WTC11 (cell line): ENCODE measurements around the gene ARMH2. TPM values are rescaled to one million over a fixed set of nuclear protein-coding genes. Genes with fewer than 3 reads are reported as not detected.

ENCODE experiments used
- ATAC-seq: fragments of 200-7000 bp; cut with Tn5 transposase; 2 replicates; pipeline ENCODE4 v1.10.0; 2021; ENCODE audit warnings: mild to moderate bottlenecking, moderate library complexity
- CTCF ChIA-PET: fragments of 300-600 bp; sonication (Branson Sonifier 250); formaldehyde crosslinking; loops from one replicate; lab custom pipeline; 2021; ENCODE audit warnings: antibody characterized with exemption; lab: Charles Lee
- POLR2A ChIA-PET: fragments of 350-600 bp; sonication (Branson Sonifier 250); formaldehyde crosslinking; loops from one replicate; lab custom pipeline; 2021; ENCODE audit warnings: antibody characterized with exemption; lab: Charles Lee
- DNase-seq: peaks from one replicate; pipeline ENCODE4 v3.0.0; 2021; ENCODE audit warnings: low spot score
- H3K27ac Mint-ChIP-seq: 2 replicates; pipeline ENCODE4 v1.8.0; 2021; ENCODE audit warnings: mixed read lengths
- H3K27me3 Mint-ChIP-seq: 2 replicates; pipeline ENCODE4 v1.8.0; 2021; ENCODE audit warnings: low read depth, mild to moderate bottlenecking, moderate library complexity, mixed read lengths
- H3K36me3 Mint-ChIP-seq: 2 replicates; pipeline ENCODE4 v1.8.0; 2021; ENCODE audit warnings: mixed read lengths
- H3K4me1 Mint-ChIP-seq: 2 replicates; pipeline ENCODE4 v1.8.0; 2022; ENCODE audit warnings: mixed read lengths
- H3K4me3 Mint-ChIP-seq: 2 replicates; pipeline ENCODE4 v1.8.0; 2021; ENCODE audit warnings: mild to moderate bottlenecking, moderate library complexity, mixed read lengths
- H3K9me3 Mint-ChIP-seq: 2 replicates; pipeline ENCODE4 v1.8.0; 2021; ENCODE audit warnings: mixed read lengths
- ARID4B ChIP-seq: sonication (generic); formaldehyde crosslinking; IDR thresholded peaks from 2 replicates; pipeline ENCODE4 v1.8.0; 2023; ENCODE audit warnings: missing genetic modification reagents, mild to moderate bottlenecking, borderline replicate concordance
- ATF1 ChIP-seq: sonication (generic); formaldehyde crosslinking; IDR thresholded peaks from 2 replicates; pipeline ENCODE4 v1.8.1; 2023; ENCODE audit warnings: mild to moderate bottlenecking, moderate library complexity, missing genetic modification reagents
- ESRRA ChIP-seq: sonication (generic); formaldehyde crosslinking; IDR thresholded peaks from 2 replicates; pipeline ENCODE4 v1.8.1; 2022; ENCODE audit warnings: mild to moderate bottlenecking, missing genetic modification reagents, borderline replicate concordance
- GRHL2 ChIP-seq: fragments of 250-450 bp; sonication (Bioruptor Pico); IDR thresholded peaks from 2 replicates; pipeline ENCODE4 v1.8.0; 2022; ENCODE audit warnings: mild to moderate bottlenecking, moderate library complexity; ENCODE audit not compliant: insufficient replicate concordance, severe bottlenecking
- IRF1 ChIP-seq: sonication (generic); formaldehyde crosslinking; IDR thresholded peaks from 2 replicates; pipeline ENCODE4 v1.8.0; 2023; ENCODE audit warnings: missing genetic modification reagents
- IRF2 ChIP-seq: sonication (generic); formaldehyde crosslinking; IDR thresholded peaks from 2 replicates; pipeline ENCODE4 v1.8.0; 2022; ENCODE audit warnings: low read depth, missing genetic modification reagents, borderline replicate concordance
- KAT7 ChIP-seq: sonication (generic); formaldehyde crosslinking; IDR thresholded peaks from 2 replicates; pipeline ENCODE4 v1.8.1; 2023; ENCODE audit warnings: missing genetic modification reagents, mild to moderate bottlenecking, borderline replicate concordance
- NFATC4 ChIP-seq: fragments of 250-450 bp; sonication (Bioruptor Pico); IDR thresholded peaks from 2 replicates; pipeline ENCODE4 v1.9.0; 2021; ENCODE audit warnings: mild to moderate bottlenecking
- OVOL2 ChIP-seq: fragments of 250-450 bp; sonication (Bioruptor Pico); IDR thresholded peaks from 2 replicates; pipeline ENCODE4 v1.9.0; 2021; ENCODE audit warnings: mild to moderate bottlenecking, borderline replicate concordance
- PREB ChIP-seq: sonication (generic); formaldehyde crosslinking; IDR thresholded peaks from 2 replicates; pipeline ENCODE4 v1.8.1; 2022; ENCODE audit warnings: mild to moderate bottlenecking, missing genetic modification reagents, moderate library complexity, borderline replicate concordance
- TCF7 ChIP-seq: sonication (generic); formaldehyde crosslinking; IDR thresholded peaks from 2 replicates; pipeline ENCODE4 v1.8.0; 2022; ENCODE audit warnings: mild to moderate bottlenecking, low read depth, missing genetic modification reagents, moderate library complexity
- USF1 ChIP-seq: sonication (generic); formaldehyde crosslinking; IDR thresholded peaks from 2 replicates; pipeline ENCODE4 v1.8.0; 2022; ENCODE audit warnings: mild to moderate bottlenecking, missing genetic modification reagents
- ZNF219 ChIP-seq: sonication (generic); formaldehyde crosslinking; IDR thresholded peaks from 2 replicates; pipeline ENCODE4 v1.8.0; 2023; ENCODE audit warnings: missing genetic modification reagents, mild to moderate bottlenecking, borderline replicate concordance
- ZNF281 ChIP-seq: sonication (generic); formaldehyde crosslinking; IDR thresholded peaks from 2 replicates; pipeline ENCODE4 v1.8.0; 2023; ENCODE audit warnings: mild to moderate bottlenecking, missing genetic modification reagents
- total RNA-seq: library from RNA; stranded (reverse); gene quantifications from 3 replicates; pipeline ENCODE4 v1.2.3, GENCODE V29; 2021
- TF ChIP-seq, protein P1 (sequence below): fragments of 250-450 bp; sonication (Bioruptor Pico); IDR thresholded peaks from 2 replicates; pipeline ENCODE4 v1.9.0; 2021; ENCODE audit warnings: mild to moderate bottlenecking
- TF ChIP-seq, protein P2 (sequence below): sonication (generic); formaldehyde crosslinking; IDR thresholded peaks from 2 replicates; pipeline ENCODE4 v1.8.0; 2022; ENCODE audit warnings: missing genetic modification reagents

The ARMH2 gene
- total RNA-seq, 1 experiment from 2014 or later, result not detected

DNA sequence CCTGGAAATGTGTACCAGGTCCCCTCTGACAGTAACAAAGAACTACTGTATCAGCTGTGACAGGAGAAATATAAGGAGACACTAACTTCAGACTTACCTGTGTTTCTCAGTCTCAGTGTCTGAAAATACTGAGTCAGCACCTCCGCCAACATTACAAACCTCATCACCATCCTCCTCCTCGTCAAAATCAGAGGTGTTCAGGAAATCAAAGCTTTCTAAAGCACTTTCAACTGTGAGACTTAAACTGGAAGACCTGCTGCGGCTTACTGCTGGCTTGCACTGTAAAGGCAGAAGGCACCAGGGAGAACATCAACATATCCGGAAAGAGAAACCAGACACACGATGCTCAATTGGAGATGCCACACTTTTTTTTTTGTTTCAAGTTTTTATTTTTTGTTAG is 40.3 kb upstream of the ARMH2 start:
- Mint-ChIP-seq H3K27me3 (no peaks in the 10 kb centered on the region), H3K4me1 (no peaks in the 10 kb centered on the region), H3K4me3 (no peak overlapping the region), H3K36me3 (peaks cover 9% of the 10 kb centered on the region; the same call in 1 of the 2 replicates), H3K27ac (no peak overlapping the region), H3K9me3 (peaks cover 3% of the 10 kb centered on the region; the same call in 1 of the 2 replicates)
- ChIA-PET POLR2A (no interaction called here), CTCF (no interaction called here)
- no peak for DNase-seq
- TF ChIP-seq ESRRA (CRISPR knock-in tag) (no peak), GRHL2 (CRISPR knock-in tag) (no peak), IRF2 (CRISPR knock-in tag) (no peak), NFATC4 (CRISPR knock-in tag) (no peak), IRF1 (no peak), TCF7 (CRISPR knock-in tag) (no peak), ZNF219 (no peak), OVOL2 (CRISPR knock-in tag) (no peak), ZNF281 (CRISPR knock-in tag) (no peak)
- no peak for ATAC-seq

DNA sequence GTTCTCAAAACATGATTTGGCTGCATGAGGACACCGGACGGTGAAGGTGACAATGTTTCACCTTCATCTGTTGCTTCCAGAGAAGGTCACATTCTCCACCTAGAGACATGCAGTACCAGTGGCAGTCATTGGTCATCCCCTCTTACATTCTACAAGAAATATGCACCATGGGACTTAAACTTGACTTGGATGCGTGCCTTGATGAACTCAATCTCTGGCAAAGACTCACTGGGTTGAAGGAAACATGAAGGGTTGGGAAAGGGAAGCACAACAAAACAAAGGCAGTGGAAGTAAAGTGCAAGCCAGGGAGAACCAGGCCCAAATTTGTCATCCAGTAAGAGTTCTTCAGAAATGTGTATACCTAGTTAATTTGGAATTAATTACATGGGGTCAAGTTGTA is 39.4 kb upstream of the ARMH2 start:
- no peak overlapping the region for H3K4me3 Mint-ChIP-seq
- POLR2A ChIA-PET, result no interaction called here
- ATAC-seq (no peak), DNase-seq (no peak)
- TF ChIP-seq USF1 (no peak), PREB (CRISPR knock-in tag) (no peak), ARID4B (CRISPR knock-in tag) (no peak), KAT7 (no peak), ATF1 (no peak)
- TF ChIP-seq, protein P1, sequence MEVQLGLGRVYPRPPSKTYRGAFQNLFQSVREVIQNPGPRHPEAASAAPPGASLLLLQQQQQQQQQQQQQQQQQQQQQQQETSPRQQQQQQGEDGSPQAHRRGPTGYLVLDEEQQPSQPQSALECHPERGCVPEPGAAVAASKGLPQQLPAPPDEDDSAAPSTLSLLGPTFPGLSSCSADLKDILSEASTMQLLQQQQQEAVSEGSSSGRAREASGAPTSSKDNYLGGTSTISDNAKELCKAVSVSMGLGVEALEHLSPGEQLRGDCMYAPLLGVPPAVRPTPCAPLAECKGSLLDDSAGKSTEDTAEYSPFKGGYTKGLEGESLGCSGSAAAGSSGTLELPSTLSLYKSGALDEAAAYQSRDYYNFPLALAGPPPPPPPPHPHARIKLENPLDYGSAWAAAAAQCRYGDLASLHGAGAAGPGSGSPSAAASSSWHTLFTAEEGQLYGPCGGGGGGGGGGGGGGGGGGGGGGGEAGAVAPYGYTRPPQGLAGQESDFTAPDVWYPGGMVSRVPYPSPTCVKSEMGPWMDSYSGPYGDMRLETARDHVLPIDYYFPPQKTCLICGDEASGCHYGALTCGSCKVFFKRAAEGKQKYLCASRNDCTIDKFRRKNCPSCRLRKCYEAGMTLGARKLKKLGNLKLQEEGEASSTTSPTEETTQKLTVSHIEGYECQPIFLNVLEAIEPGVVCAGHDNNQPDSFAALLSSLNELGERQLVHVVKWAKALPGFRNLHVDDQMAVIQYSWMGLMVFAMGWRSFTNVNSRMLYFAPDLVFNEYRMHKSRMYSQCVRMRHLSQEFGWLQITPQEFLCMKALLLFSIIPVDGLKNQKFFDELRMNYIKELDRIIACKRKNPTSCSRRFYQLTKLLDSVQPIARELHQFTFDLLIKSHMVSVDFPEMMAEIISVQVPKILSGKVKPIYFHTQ (CRISPR knock-in tag), result no peak
- TF ChIP-seq, protein P2, sequence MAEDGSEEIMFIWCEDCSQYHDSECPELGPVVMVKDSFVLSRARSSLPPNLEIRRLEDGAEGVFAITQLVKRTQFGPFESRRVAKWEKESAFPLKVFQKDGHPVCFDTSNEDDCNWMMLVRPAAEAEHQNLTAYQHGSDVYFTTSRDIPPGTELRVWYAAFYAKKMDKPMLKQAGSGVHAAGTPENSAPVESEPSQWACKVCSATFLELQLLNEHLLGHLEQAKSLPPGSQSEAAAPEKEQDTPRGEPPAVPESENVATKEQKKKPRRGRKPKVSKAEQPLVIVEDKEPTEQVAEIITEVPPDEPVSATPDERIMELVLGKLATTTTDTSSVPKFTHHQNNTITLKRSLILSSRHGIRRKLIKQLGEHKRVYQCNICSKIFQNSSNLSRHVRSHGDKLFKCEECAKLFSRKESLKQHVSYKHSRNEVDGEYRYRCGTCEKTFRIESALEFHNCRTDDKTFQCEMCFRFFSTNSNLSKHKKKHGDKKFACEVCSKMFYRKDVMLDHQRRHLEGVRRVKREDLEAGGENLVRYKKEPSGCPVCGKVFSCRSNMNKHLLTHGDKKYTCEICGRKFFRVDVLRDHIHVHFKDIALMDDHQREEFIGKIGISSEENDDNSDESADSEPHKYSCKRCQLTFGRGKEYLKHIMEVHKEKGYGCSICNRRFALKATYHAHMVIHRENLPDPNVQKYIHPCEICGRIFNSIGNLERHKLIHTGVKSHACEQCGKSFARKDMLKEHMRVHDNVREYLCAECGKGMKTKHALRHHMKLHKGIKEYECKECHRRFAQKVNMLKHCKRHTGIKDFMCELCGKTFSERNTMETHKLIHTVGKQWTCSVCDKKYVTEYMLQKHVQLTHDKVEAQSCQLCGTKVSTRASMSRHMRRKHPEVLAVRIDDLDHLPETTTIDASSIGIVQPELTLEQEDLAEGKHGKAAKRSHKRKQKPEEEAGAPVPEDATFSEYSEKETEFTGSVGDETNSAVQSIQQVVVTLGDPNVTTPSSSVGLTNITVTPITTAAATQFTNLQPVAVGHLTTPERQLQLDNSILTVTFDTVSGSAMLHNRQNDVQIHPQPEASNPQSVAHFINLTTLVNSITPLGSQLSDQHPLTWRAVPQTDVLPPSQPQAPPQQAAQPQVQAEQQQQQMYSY (CRISPR knock-in tag), result no peak
- H3K27ac Mint-ChIP-seq, result peak overlapping the region; percentile 53; the same call in 1 of the 2 replicates
- no peaks in the 10 kb centered on the region for H3K4me1 Mint-ChIP-seq
- H3K9me3 Mint-ChIP-seq, result peaks cover 3% of the 10 kb centered on the region; the same call in 1 of the 2 replicates
- H3K36me3 Mint-ChIP-seq, result peaks cover 6% of the 10 kb centered on the region; the same call in 1 of the 2 replicates
- H3K27me3 Mint-ChIP-seq, result no peaks in the 10 kb centered on the region
- CTCF ChIA-PET, result no interaction called here
